B cell (primary cell): Measurements from ENCODE around the gene C6orf58. TPM values are rescaled to one million over a fixed set of nuclear protein-coding genes. Genes with fewer than 3 reads are reported as not detected.

ENCODE experiments used
- ATAC-seq: fragments of 200-7000 bp; cut with Tn5 transposase; one replicate; pipeline ENCODE4 v1.10.0; 2021; ENCODE audit warnings: low read depth, mild to moderate bottlenecking, moderate number of reproducible peaks, moderate library complexity
- CTCF ChIA-PET: fragments of 350-600 bp; sonication (Branson Sonifier 250); formaldehyde crosslinking; loops from one replicate; lab custom pipeline; 2021; ENCODE audit warnings: antibody characterized with exemption, inconsistent platforms; lab: Charles Lee
- POLR2A ChIA-PET: fragments of 350-600 bp; sonication (Branson Sonifier 250); formaldehyde crosslinking; loops from one replicate; lab custom pipeline; 2021; ENCODE audit warnings: antibody characterized with exemption; lab: Charles Lee
- DNase-seq: peaks from one replicate; pipeline ENCODE4 v3.0.0; 2013
- H2AFZ ChIP-seq: 2 replicates; pipeline ENCODE4 v1.6.1; 2012; ENCODE audit warnings: mild to moderate bottlenecking, low read depth, low read length; ENCODE audit not compliant: insufficient read depth, poor library complexity, severe bottlenecking
- H3K27ac ChIP-seq, 2 donors: 1 replicate in 1 of 2; 2 replicates in 1 of 2; pipeline ENCODE4 v1.5.1; 2012 to 2013; ENCODE audit warnings: low read length in 2 of 2, mild to moderate bottlenecking in 2 of 2, moderate library complexity in 1 of 2
- H3K27me3 ChIP-seq, 4 experiments: fragments of 200-600 bp in 1 of 4; sonication (generic) in 1 of 4; replicated peaks in 1 of 4; 1 replicate in 2 of 4; 2 replicates in 2 of 4; pipeline versions ENCODE4 v1.6.1 to v1.7.0; 2013 to 2016; ENCODE audit warnings: low read length in 3 of 4, mild to moderate bottlenecking in 2 of 4, mixed read lengths in 1 of 4, moderate library complexity in 1 of 4; ENCODE audit not compliant: insufficient read depth in 4 of 4, control insufficient read depth in 3 of 4; ENCODE audit errors: control extremely low read depth in 1 of 4
- H3K36me3 ChIP-seq, 2 experiments: replicated peaks in 1 of 2; 1 replicate in 1 of 2; 2 replicates in 1 of 2; pipeline versions ENCODE4 v1.6.1 to v1.7.1; 2013; ENCODE audit warnings: low read length in 1 of 2; ENCODE audit not compliant: insufficient read depth in 2 of 2, control insufficient read depth in 1 of 2; ENCODE audit errors: control extremely low read depth in 1 of 2, extremely low read depth in 1 of 2
- H3K4me1 ChIP-seq, 2 donors: fragments of 200-600 bp in 1 of 2; sonication (generic) in 1 of 2; 1 replicate in 1 of 2; 2 replicates in 1 of 2; pipeline versions ENCODE4 v1.5.1 to v1.6.1; 2013 to 2017; ENCODE audit warnings: low read length in 2 of 2; ENCODE audit not compliant: control insufficient read depth in 2 of 2, insufficient read depth in 2 of 2
- H3K4me2 ChIP-seq: replicated peaks from 2 replicates; pipeline ENCODE3; 2012; ENCODE audit warnings: mild to moderate bottlenecking, low read depth, low read length; ENCODE audit not compliant: poor library complexity, severe bottlenecking
- H3K4me3 ChIP-seq, 5 experiments: fragments of 200-600 bp in 1 of 5; sonication (generic) in 1 of 5; 1 replicate in 3 of 5; 2 replicates in 2 of 5; pipeline versions ENCODE4 v1.5.1 to v1.7.0; 2011 to 2016; ENCODE audit warnings: low read length in 4 of 5, mild to moderate bottlenecking in 4 of 5, low read depth in 2 of 5, control low read depth in 1 of 5, moderate library complexity in 1 of 5; ENCODE audit not compliant: insufficient read depth in 1 of 5; ENCODE audit errors: control extremely low read depth in 1 of 5, extremely low read depth in 1 of 5
- H3K79me2 ChIP-seq: fragments of 200-600 bp; sonication (generic); one replicate; pipeline ENCODE4 v1.6.0; 2016; ENCODE audit warnings: low read length; ENCODE audit not compliant: control insufficient read depth, insufficient read depth
- H3K9ac ChIP-seq: fragments of 200-600 bp; sonication (generic); 2 replicates; pipeline ENCODE4 v1.6.1; 2017; ENCODE audit warnings: mild to moderate bottlenecking, low read length, moderate library complexity
- H3K9me3 ChIP-seq, 3 donors: one replicate each; pipeline versions ENCODE4 v1.6.1 to v1.7.1; 2013; ENCODE audit warnings: low read length in 2 of 3; ENCODE audit not compliant: control insufficient read depth in 2 of 3, insufficient read depth in 1 of 3; ENCODE audit errors: control extremely low read depth in 1 of 3
- H4K20me1 ChIP-seq: 2 replicates; pipeline ENCODE4 v1.6.0; 2012; ENCODE audit warnings: mild to moderate bottlenecking, low read length; ENCODE audit not compliant: insufficient read depth, control insufficient read depth, poor library complexity, severe bottlenecking
- H3K27ac Mint-ChIP-seq: one replicate; pipeline ENCODE4 v1.8.0; 2021; ENCODE audit warnings: mixed read lengths
- H3K27me3 Mint-ChIP-seq: one replicate; pipeline ENCODE4 v1.8.0; 2021; ENCODE audit warnings: mixed read lengths
- H3K4me1 Mint-ChIP-seq: one replicate; pipeline ENCODE4 v1.8.0; 2021; ENCODE audit warnings: mixed read lengths
- H3K4me3 Mint-ChIP-seq: one replicate; pipeline ENCODE4 v1.8.0; 2021; ENCODE audit warnings: mixed read lengths
- H3K9me3 Mint-ChIP-seq: one replicate; pipeline ENCODE4 v1.8.0; 2022; ENCODE audit warnings: mixed read lengths; ENCODE audit not compliant: insufficient read depth
- EZH2 ChIP-seq: IDR thresholded peaks from 2 replicates; pipeline ENCODE4 v1.6.1; 2012; ENCODE audit warnings: borderline replicate concordance, low read depth, mild to moderate bottlenecking, moderate library complexity, low read length; ENCODE audit not compliant: insufficient read depth, poor library complexity, severe bottlenecking
- WGBS: methylation state at CpG from one replicate; pipeline ENCODE4 v1.1.5; 2013; ENCODE audit warnings: missing lambda C conversion rate; ENCODE audit not compliant: insufficient coverage; 5-methylcytosine and 5-hydroxymethylcytosine counted together
- intact Hi-C: fragments of 100-400 bp; cut with micrococcal nuclease; formaldehyde crosslinking; loops from one replicate; pipeline ENCODE4 v1.10.0; 2022
- polyA plus RNA-seq: library from polyadenylated mRNA; depleted of rRNA; stranded (reverse); fragments of >200 nt; gene quantifications from 2 replicates; pipeline ENCODE4 v1.2.3, GENCODE V29; 2012
- total RNA-seq, 2 donors: library from RNA; stranded (reverse); fragments of 120-200 nt in 1 of 2; gene quantifications; 1 replicate in 1 of 2; 2 replicates in 1 of 2; pipeline versions ENCODE4 v1.2.3 to v1.2.4, GENCODE V29; 2013 to 2022
- TF ChIP-seq, protein P1 (sequence below): fragments of 200-600 bp; IDR thresholded peaks from one replicate; pipeline ENCODE4 v1.8.0; 2022; ENCODE audit warnings: antibody characterized with exemption, mild to moderate bottlenecking

C6orf58 gene
- total and polyA plus RNA-seq, 2 donors (not counting 1 experiment from before 2014, with no cell fraction given): not detected

DNA sequence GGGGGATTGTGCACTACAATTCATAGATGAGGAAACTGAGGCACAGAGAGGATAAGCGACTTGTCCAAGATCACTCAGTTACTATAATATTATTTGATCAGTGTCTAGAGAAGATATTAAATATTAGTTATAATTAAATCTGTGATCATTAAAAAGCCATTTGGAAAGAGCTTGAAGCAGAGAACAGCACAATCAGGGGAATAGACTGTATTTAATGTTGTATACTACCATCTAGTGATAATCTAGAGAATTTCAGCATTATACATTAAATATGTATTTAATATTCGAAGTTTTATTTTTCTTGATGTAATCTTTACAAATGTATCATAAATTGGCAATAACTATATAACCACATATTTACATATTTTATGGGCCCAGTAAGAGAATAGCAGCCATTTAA, 37.7 kb upstream of the C6orf58 start:
- ATAC-seq: peak; percentile 31
- no peak overlapping the region for H3K27ac Mint-ChIP-seq
- H3K4me1 Mint-ChIP-seq: no peaks in the 10 kb centered on the region

GRCh38 chr6:127547215-127547614, 29.8 kb upstream of the C6orf58 start:
- no peak overlapping the region for H3K4me2 ChIP-seq
- no peaks in the 10 kb centered on the region for H3K79me2 ChIP-seq
- H3K9me3 ChIP-seq: no peaks in the 10 kb centered on the region
- no peak overlapping the region for H3K27ac Mint-ChIP-seq
- ChIA-PET POLR2A (no interaction called here), CTCF (interaction anchor here (2.4 kb wide), 1 partner anchor 31 kb away, joined by 7 read pairs; no protein-coding TSS in a partner anchor)
- no peaks in the 10 kb centered on the region for H3K9me3 Mint-ChIP-seq
- no peak overlapping the region for H2AFZ ChIP-seq
- peaks cover 0 to 3% (median 0%) of the 10 kb centered on the region in 4 experiments for H3K27me3 ChIP-seq
- H3K4me1 Mint-ChIP-seq: no peaks in the 10 kb centered on the region
- H3K27me3 Mint-ChIP-seq: peaks cover 27% of the 10 kb centered on the region
- ATAC-seq: no peak
- no CpG with 5 or more reads among the region's 1 CpG for WGBS
- intact Hi-C loops: no loop called here
- DNase-seq: peak; percentile 10
- TF ChIP-seq, protein P1, sequence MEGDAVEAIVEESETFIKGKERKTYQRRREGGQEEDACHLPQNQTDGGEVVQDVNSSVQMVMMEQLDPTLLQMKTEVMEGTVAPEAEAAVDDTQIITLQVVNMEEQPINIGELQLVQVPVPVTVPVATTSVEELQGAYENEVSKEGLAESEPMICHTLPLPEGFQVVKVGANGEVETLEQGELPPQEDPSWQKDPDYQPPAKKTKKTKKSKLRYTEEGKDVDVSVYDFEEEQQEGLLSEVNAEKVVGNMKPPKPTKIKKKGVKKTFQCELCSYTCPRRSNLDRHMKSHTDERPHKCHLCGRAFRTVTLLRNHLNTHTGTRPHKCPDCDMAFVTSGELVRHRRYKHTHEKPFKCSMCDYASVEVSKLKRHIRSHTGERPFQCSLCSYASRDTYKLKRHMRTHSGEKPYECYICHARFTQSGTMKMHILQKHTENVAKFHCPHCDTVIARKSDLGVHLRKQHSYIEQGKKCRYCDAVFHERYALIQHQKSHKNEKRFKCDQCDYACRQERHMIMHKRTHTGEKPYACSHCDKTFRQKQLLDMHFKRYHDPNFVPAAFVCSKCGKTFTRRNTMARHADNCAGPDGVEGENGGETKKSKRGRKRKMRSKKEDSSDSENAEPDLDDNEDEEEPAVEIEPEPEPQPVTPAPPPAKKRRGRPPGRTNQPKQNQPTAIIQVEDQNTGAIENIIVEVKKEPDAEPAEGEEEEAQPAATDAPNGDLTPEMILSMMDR: peak; percentile 30
- TF ChIP-seq EZH2: no peak
- H3K4me3 ChIP-seq: no peak overlapping the region
- no peaks in the 10 kb centered on the region for H3K4me1 ChIP-seq
- H4K20me1 ChIP-seq: no peaks in the 10 kb centered on the region
- no peak overlapping the region for H3K4me3 Mint-ChIP-seq
- H3K27ac ChIP-seq: no peak overlapping the region
- H3K36me3 ChIP-seq: no peaks in the 10 kb centered on the region
- no peak overlapping the region for H3K9ac ChIP-seq

More for the DNA sequence above, 37.7 kb upstream of the C6orf58 start:
- H3K27me3 Mint-ChIP-seq: no peaks in the 10 kb centered on the region
- CTCF ChIA-PET: interaction anchor here (0.7 to 6.8 kb wide), 18 partner anchors 9 to 1545 kb away, joined by 3 to 73 read pairs (median 3); no protein-coding TSS in a partner anchor
- H3K27me3 ChIP-seq: peaks cover 0 to 5% (median 0%) of the 10 kb centered on the region in 4 experiments
- H3K4me2 ChIP-seq: no peak overlapping the region
- no peaks in the 10 kb centered on the region for H3K9me3 Mint-ChIP-seq
- intact Hi-C loops: loop anchor here (1.0 to 10.0 kb wide), 5 partner anchors 74 to 1542 kb away; no protein-coding TSS in a partner anchor
- no peaks in the 10 kb centered on the region for H3K9me3 ChIP-seq
- H3K79me2 ChIP-seq: no peaks in the 10 kb centered on the region
- no peak overlapping the region for H3K4me3 ChIP-seq
- DNase-seq: peak; percentile 13
- no peaks in the 10 kb centered on the region for H3K36me3 ChIP-seq
- no peak overlapping the region for H3K4me3 Mint-ChIP-seq
- no CpG with 5 or more reads among the region's 2 CpGs for WGBS
- TF ChIP-seq EZH2: no peak
- TF ChIP-seq, protein P1: peak; percentile 68
- no peaks in the 10 kb centered on the region for H4K20me1 ChIP-seq
- POLR2A ChIA-PET: no interaction called here
- H2AFZ ChIP-seq: no peak overlapping the region
- no peak overlapping the region for H3K27ac ChIP-seq
- no peak overlapping the region for H3K9ac ChIP-seq
- H3K4me1 ChIP-seq: no peaks in the 10 kb centered on the region
